SK-N-MC (cell line): ENCODE results near the gene LEUTX.

ENCODE experiments used
- DNase-seq: peaks from one replicate; pipeline ENCODE4 v3.0.0-alpha.2; 2011; ENCODE audit warnings: low read depth, low spot score
- H3K27ac ChIP-seq: fragments of 200-600 bp; sonication (generic); 2 replicates; pipeline ENCODE4 v1.5.1; 2016; ENCODE audit warnings: mixed run types
- H3K36me3 ChIP-seq: fragments of 200-600 bp; sonication (generic); 2 replicates; pipeline ENCODE4 v1.6.1; 2017; ENCODE audit warnings: antibody characterized with exemption, low read length, mixed read lengths; ENCODE audit not compliant: insufficient read depth
- H3K4me3 ChIP-seq: fragments of 200-600 bp; sonication (generic); 2 replicates; pipeline ENCODE4 v1.5.1; 2016
- H3K9ac ChIP-seq: fragments of 200-600 bp; sonication (generic); 2 replicates; pipeline ENCODE4 v1.8.0; 2017; ENCODE audit warnings: mixed run types, mixed read lengths; ENCODE audit not compliant: insufficient read length
- H3K9me3 ChIP-seq: fragments of 200-600 bp; sonication (generic); 2 replicates; pipeline ENCODE4 v1.6.1; 2017; ENCODE audit warnings: low read depth, mild to moderate bottlenecking, antibody characterized with exemption, low read length, moderate library complexity, mixed read lengths
- EZH2 ChIP-seq: fragments of 200-600 bp; sonication (generic); IDR thresholded peaks from one replicate; pipeline ENCODE4 v1.6.1; 2017; ENCODE audit warnings: antibody characterized with exemption
- FOXP2 ChIP-seq: optimal IDR thresholded peaks from 2 replicates; pipeline ENCODE3; 2011; ENCODE audit warnings: mild to moderate bottlenecking, moderate library complexity; ENCODE audit not compliant: insufficient read depth; ENCODE audit errors: extremely low read length, control extremely low read depth
- POLR2AphosphoS5 ChIP-seq: IDR thresholded peaks from 2 replicates; pipeline ENCODE4 v1.6.1; 2012; ENCODE audit warnings: mild to moderate bottlenecking, low read depth, low read length, borderline replicate concordance

The LEUTX gene, protein sequence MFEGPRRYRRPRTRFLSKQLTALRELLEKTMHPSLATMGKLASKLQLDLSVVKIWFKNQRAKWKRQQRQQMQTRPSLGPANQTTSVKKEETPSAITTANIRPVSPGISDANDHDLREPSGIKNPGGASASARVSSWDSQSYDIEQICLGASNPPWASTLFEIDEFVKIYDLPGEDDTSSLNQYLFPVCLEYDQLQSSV

DNA sequence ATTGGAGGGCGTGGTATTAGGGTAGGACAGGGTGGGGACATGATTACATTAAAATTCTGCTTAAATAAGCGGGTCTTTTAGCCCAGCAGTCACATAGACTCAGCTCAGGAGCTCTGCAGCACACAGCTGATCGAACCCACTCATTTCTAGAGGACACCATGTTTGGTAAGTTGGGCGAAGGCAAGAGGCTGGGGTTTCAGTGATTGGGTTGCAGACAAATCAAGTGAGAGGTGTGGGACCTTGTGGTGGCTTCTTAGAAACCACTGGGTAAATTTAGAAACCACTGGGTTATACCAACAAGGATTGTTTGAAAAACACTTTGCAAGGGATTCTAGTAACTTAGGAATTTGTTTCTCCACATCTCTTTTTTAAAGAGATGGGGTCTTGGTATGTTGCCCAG, at the start of gene LEUTX:
TSS of gene LEUTX (plus strand) at position 92 of the 400 bp plus-strand sequence. CDS start at position 159, 67 bp downstream.
- H3K27ac ChIP-seq: no peak within 1 kb of the TSS
- H3K9me3 ChIP-seq: no peaks in the 10 kb centered on the region
- no peak for DNase-seq
- H3K36me3 ChIP-seq: no peaks in the 10 kb centered on the region
- H3K4me3 ChIP-seq: no peak within 1 kb of the TSS
- TF ChIP-seq FOXP2 (no peak), EZH2 (no peak), POLR2AphosphoS5 (no peak)
- H3K9ac ChIP-seq: no peak within 1 kb of the TSS

DNA sequence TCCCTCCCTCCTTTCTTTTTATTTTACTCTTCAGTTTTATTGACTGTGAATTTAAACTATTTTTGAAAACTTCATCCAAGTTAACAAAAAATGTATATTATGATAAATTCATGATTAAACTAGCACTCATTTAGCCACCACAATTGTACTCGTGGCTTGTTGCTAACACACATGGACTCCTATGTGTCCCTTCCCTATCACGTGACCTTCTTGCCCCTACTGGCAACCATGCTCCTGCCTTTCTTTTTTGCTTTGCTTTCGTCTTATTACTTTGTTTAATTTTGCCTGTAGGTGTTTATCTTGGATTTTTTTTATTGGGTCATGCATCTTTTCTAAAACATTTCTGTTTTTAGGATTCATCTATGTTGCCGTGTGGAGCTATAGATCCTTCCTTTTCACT, 49.1 kb upstream of the LEUTX start:
- no peak for DNase-seq
- TF ChIP-seq FOXP2 (no peak), EZH2 (no peak)
- H3K9me3 ChIP-seq: no peaks in the 10 kb centered on the region
- H3K27ac ChIP-seq: no peak overlapping the region
- H3K36me3 ChIP-seq: no peaks in the 10 kb centered on the region
- H3K4me3 ChIP-seq: no peak overlapping the region
- no peak overlapping the region for H3K9ac ChIP-seq

DNA sequence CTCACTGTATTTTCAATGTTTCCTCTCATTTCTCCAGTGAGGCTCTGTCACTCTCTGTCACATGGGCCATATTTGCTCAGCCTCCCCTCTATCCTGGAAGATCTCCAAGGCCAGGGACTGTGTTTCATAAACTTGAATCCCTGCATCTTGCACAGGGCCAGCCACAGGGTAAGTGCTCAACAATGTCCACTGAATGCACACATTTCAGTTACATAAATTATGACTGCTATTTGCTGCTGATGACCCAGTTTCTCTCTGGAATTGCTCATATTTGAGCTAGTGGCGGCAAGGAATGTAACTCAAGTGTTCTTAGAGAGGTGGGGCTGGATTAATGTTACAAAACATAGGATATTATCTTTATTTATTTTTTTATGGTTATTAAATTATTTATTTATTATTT, 47.0 kb upstream of the LEUTX start:
- Histone ChIP-seq H3K9me3 (no peaks in the 10 kb centered on the region), H3K9ac (no peak overlapping the region), H3K4me3 (no peak overlapping the region), H3K36me3 (no peaks in the 10 kb centered on the region), H3K27ac (no peak overlapping the region)
- TF ChIP-seq POLR2AphosphoS5 (no peak), EZH2 (no peak), FOXP2 (no peak)
- no peak for DNase-seq

GRCh38 chr19:39733841-39734240, 44.8 kb upstream of the LEUTX start:
- Histone ChIP-seq H3K27ac (no peak overlapping the region), H3K36me3 (no peaks in the 10 kb centered on the region), H3K9me3 (no peaks in the 10 kb centered on the region), H3K9ac (no peak overlapping the region), H3K4me3 (no peak overlapping the region)
- DNase-seq: no peak
- TF ChIP-seq EZH2 (no peak), POLR2AphosphoS5 (no peak), FOXP2 (no peak)

- no peak overlapping the region for H3K9ac ChIP-seq
- H3K9me3 ChIP-seq: no peaks in the 10 kb centered on the region
- H3K27ac ChIP-seq: no peak overlapping the region
- no peaks in the 10 kb centered on the region for H3K36me3 ChIP-seq
- DNase-seq: no peak
- no peak overlapping the region for H3K4me3 ChIP-seq
- TF ChIP-seq EZH2: no peak
- no peak for TF ChIP-seq POLR2AphosphoS5
- TF ChIP-seq FOXP2: no peak
Measured at GRCh38 chr19:39735688-39736087, 43.0 kb upstream of the LEUTX start.

GRCh38 chr19:39736088-39736487, 42.6 kb upstream of the LEUTX start:
- Histone ChIP-seq H3K4me3 (no peak overlapping the region), H3K9ac (no peak overlapping the region), H3K36me3 (no peaks in the 10 kb centered on the region), H3K9me3 (no peaks in the 10 kb centered on the region), H3K27ac (no peak overlapping the region)
- TF ChIP-seq FOXP2 (no peak), POLR2AphosphoS5 (no peak), EZH2 (no peak)
- no peak for DNase-seq

DNA sequence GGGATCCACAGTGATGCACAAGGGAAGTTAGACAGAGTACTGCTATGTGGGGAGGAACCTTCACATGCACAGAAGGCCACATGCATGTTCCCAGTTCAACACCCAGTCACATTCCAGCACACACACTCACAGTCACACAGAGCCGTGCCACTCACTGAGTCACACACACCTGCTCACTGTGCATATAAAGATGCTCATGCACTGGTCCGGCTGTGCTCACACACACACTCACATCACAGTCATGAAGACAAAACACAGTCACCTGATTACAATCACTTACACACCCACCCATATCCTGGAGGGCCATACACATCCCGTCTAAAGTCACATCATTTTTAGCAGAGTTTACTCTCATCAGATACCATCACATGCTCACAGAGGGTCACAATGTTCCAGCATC, 41.3 kb upstream of the LEUTX start:
- no peak for DNase-seq
- H3K9ac ChIP-seq: no peak overlapping the region
- H3K4me3 ChIP-seq: no peak overlapping the region
- H3K9me3 ChIP-seq: no peaks in the 10 kb centered on the region
- no peak overlapping the region for H3K27ac ChIP-seq
- TF ChIP-seq EZH2 (no peak), POLR2AphosphoS5 (no peak), FOXP2 (no peak)
- no peaks in the 10 kb centered on the region for H3K36me3 ChIP-seq

GRCh38 chr19:39737891-39738290, 40.8 kb upstream of the LEUTX start, which contains the start of gene CLC:
TSS of gene CLC (minus strand) at chr19:39738029. CDS start at chr19:39737952, 77 bp downstream.
- Histone ChIP-seq H3K36me3 (no peaks in the 10 kb centered on the region), H3K27ac (no peak within 1 kb of the TSS), H3K9me3 (no peaks in the 10 kb centered on the region), H3K9ac (no peak within 1 kb of the TSS), H3K4me3 (no peak within 1 kb of the TSS)
- TF ChIP-seq POLR2AphosphoS5: no peak
- no peak for TF ChIP-seq FOXP2
- no peak for TF ChIP-seq EZH2
- no peak for DNase-seq

- H3K36me3 ChIP-seq: no peaks in the 10 kb centered on the region
- H3K9me3 ChIP-seq: no peaks in the 10 kb centered on the region
- H3K9ac ChIP-seq: no peak overlapping the region
- H3K27ac ChIP-seq: no peak overlapping the region
- H3K4me3 ChIP-seq: no peak overlapping the region
- DNase-seq: no peak
- no peak for TF ChIP-seq EZH2
- TF ChIP-seq POLR2AphosphoS5: no peak
- no peak for TF ChIP-seq FOXP2
Measured at GRCh38 chr19:39738814-39739213, 39.8 kb upstream of the LEUTX start.
